Measurements from ENCODE around the gene DSEL. TPM values are rescaled to one million over a fixed set of nuclear protein-coding genes. Genes with fewer than 3 reads are reported as not detected.
A peak's percentile ranks its signal among the peaks of the same experiment; 100 is the strongest.

DSEL gene
- total RNA-seq, 1 experiment from 2014 or later = 24.9 TPM

DNA sequence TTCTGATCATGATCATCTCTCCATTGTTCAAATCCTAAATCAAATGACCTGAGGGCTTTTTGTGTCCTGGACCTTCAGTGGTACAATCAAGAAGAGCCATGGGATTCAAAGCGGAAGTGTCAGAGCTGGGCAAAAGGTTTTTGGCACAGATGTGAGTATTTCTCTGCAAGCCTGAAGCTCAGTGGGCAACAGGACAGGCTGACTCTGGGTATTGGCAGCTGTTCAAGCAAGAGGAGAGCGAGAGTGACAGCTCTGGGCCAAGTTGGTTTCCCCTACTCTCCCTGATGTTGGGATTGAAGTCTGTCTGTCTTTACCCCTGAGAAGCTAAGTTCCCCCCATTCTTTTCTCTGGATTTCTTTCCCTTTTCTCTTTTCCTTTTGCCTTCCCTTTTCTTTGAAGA lies 33.3 kb downstream of the DSEL start:
- DNase-seq (ENCODE audit: low spot score) = peak; percentile 84
- H3K4me3 ChIP-seq (ENCODE audit: low read depth, low read length, poor library complexity, severe bottlenecking) = no peak overlapping the region
- CTCF ChIA-PET = no interaction called here
- H3K27me3 ChIP-seq (replicated peaks; ENCODE audit: insufficient read depth, low read depth, low read length, poor library complexity) = no peaks in the 10 kb centered on the region
- TF ChIP-seq EZH2 (IDR thresholded peaks at IDR 0.05; ENCODE audit: borderline replicate concordance, low read depth, low read length, poor library complexity, severe bottlenecking) = no peak
- TF ChIP-seq, protein P1, sequence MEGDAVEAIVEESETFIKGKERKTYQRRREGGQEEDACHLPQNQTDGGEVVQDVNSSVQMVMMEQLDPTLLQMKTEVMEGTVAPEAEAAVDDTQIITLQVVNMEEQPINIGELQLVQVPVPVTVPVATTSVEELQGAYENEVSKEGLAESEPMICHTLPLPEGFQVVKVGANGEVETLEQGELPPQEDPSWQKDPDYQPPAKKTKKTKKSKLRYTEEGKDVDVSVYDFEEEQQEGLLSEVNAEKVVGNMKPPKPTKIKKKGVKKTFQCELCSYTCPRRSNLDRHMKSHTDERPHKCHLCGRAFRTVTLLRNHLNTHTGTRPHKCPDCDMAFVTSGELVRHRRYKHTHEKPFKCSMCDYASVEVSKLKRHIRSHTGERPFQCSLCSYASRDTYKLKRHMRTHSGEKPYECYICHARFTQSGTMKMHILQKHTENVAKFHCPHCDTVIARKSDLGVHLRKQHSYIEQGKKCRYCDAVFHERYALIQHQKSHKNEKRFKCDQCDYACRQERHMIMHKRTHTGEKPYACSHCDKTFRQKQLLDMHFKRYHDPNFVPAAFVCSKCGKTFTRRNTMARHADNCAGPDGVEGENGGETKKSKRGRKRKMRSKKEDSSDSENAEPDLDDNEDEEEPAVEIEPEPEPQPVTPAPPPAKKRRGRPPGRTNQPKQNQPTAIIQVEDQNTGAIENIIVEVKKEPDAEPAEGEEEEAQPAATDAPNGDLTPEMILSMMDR (conservative IDR thresholded peaks at IDR 0.05; ENCODE audit: low read depth, low read length) = no peak
- no peaks in the 10 kb centered on the region for H3K36me3 ChIP-seq (ENCODE audit: insufficient read depth, low read length, poor library complexity, severe bottlenecking)
- H3K4me1 ChIP-seq (ENCODE audit: insufficient read depth, low read length, poor library complexity, severe bottlenecking) = peaks cover 42% of the 10 kb centered on the region
- POLR2A ChIA-PET (ENCODE audit: low non-redundant PET) = no interaction called here
- no TSS peak for BruUV-seq (replicated peaks)
- peak overlapping the region; percentile 18 for H3K27ac ChIP-seq (ENCODE audit: low read depth, low read length, poor library complexity, severe bottlenecking)
- peaks cover 9% of the 10 kb centered on the region for H3K9me3 ChIP-seq (ENCODE audit: low read depth, low read length, poor library complexity, severe bottlenecking)
- intact Hi-C loops (cut with micrococcal nuclease; ENCODE audit: unreplicated experiment) = no loop called here

DNA sequence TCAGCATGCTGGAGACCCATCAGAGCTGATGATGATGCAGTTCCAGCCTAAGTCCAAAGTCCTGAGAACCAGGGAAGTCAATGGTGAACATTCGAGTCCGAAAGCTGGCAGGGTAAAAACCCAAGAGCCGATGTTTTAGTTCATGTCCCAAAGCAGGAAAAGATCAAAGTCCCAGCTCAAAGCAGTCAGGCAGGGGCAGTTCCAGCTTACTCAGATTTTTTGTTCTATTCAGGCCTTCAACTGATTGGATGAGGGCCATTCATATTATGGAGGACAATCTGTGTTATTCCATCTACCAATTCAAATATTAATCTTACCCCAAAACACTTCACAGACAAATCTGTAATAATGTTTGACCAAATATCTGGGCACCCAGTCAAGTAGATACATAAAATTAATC lies 38.3 kb downstream of the DSEL start:
- POLR2A ChIA-PET (ENCODE audit: low non-redundant PET) = no interaction called here
- no peaks in the 10 kb centered on the region for H3K27me3 ChIP-seq (replicated peaks; ENCODE audit: insufficient read depth, low read depth, low read length, poor library complexity)
- H3K36me3 ChIP-seq (ENCODE audit: insufficient read depth, low read length, poor library complexity, severe bottlenecking) = no peaks in the 10 kb centered on the region
- no peak for TF ChIP-seq EZH2 (IDR thresholded peaks at IDR 0.05; ENCODE audit: borderline replicate concordance, low read depth, low read length, poor library complexity, severe bottlenecking)
- TF ChIP-seq, protein P1 (conservative IDR thresholded peaks at IDR 0.05; ENCODE audit: low read depth, low read length) = no peak
- H3K9me3 ChIP-seq (ENCODE audit: low read depth, low read length, poor library complexity, severe bottlenecking) = peaks cover 9% of the 10 kb centered on the region
- H3K27ac ChIP-seq (ENCODE audit: low read depth, low read length, poor library complexity, severe bottlenecking) = no peak overlapping the region
- H3K4me1 ChIP-seq (ENCODE audit: insufficient read depth, low read length, poor library complexity, severe bottlenecking) = peaks cover 8% of the 10 kb centered on the region
- CTCF ChIA-PET = no interaction called here
- intact Hi-C loops (cut with micrococcal nuclease; ENCODE audit: unreplicated experiment) = no loop called here
- no peak for DNase-seq (ENCODE audit: low spot score)
- no TSS peak for BruUV-seq (replicated peaks)
- H3K4me3 ChIP-seq (ENCODE audit: low read depth, low read length, poor library complexity, severe bottlenecking) = no peak overlapping the region

DNA sequence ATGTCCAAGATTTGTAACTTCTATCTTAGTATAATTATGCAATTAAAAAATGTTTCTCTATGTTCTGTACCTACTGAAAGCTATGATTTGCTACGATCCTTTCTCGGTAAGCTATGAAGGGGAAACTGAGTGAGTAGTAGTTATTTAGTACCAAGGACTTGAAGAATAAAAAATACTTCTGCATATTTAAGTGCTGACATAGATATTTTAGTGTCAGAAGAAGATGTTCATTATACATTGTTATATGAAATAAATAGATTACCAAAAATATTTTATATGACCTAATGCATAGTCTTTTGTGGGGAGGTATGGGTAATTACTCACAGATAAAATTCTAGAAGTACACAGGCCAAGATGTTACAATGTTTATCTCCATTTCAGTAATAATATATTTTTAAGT lies 39.0 kb downstream of the DSEL start:
- H3K4me1 ChIP-seq (ENCODE audit: insufficient read depth, low read length, poor library complexity, severe bottlenecking) = peaks cover under 1% of the 10 kb centered on the region
- no peak for DNase-seq (ENCODE audit: low spot score)
- no peaks in the 10 kb centered on the region for H3K36me3 ChIP-seq (ENCODE audit: insufficient read depth, low read length, poor library complexity, severe bottlenecking)
- peaks cover 9% of the 10 kb centered on the region for H3K9me3 ChIP-seq (ENCODE audit: low read depth, low read length, poor library complexity, severe bottlenecking)
- H3K4me3 ChIP-seq (ENCODE audit: low read depth, low read length, poor library complexity, severe bottlenecking) = no peak overlapping the region
- TF ChIP-seq EZH2 (IDR thresholded peaks at IDR 0.05; ENCODE audit: borderline replicate concordance, low read depth, low read length, poor library complexity, severe bottlenecking) = no peak
- TF ChIP-seq, protein P1 (conservative IDR thresholded peaks at IDR 0.05; ENCODE audit: low read depth, low read length) = no peak
- BruUV-seq (replicated peaks) = no TSS peak
- no peak overlapping the region for H3K27ac ChIP-seq (ENCODE audit: low read depth, low read length, poor library complexity, severe bottlenecking)
- H3K27me3 ChIP-seq (replicated peaks; ENCODE audit: insufficient read depth, low read depth, low read length, poor library complexity) = no peaks in the 10 kb centered on the region
- intact Hi-C loops (cut with micrococcal nuclease; ENCODE audit: unreplicated experiment) = no loop called here
- CTCF ChIA-PET = no interaction called here
- POLR2A ChIA-PET (ENCODE audit: low non-redundant PET) = no interaction called here

All from A673 (cell line).